Chondrocyte (in vitro differentiated cells): ENCODE measurements around the gene WDR45B. TPM values are rescaled to one million over a fixed set of nuclear protein-coding genes. Genes with fewer than 3 reads are reported as not detected.

Experiments used
- DNase-seq: peaks from one replicate; pipeline ENCODE4 v3.0.0; 2021; ENCODE audit warnings: mixed read lengths, low spot score
- H3K27ac Mint-ChIP-seq: one replicate; pipeline ENCODE4 v1.8.0; 2021; ENCODE audit warnings: mild to moderate bottlenecking, moderate library complexity, mixed read lengths; ENCODE audit not compliant: unreplicated experiment
- H3K27me3 Mint-ChIP-seq: 2 replicates; pipeline ENCODE4 v1.8.0; 2021; ENCODE audit warnings: low read depth, mixed read lengths
- H3K36me3 Mint-ChIP-seq: 2 replicates; pipeline ENCODE4 v1.8.0; 2021; ENCODE audit warnings: low read depth, mixed read lengths
- H3K4me1 Mint-ChIP-seq: 2 replicates; pipeline ENCODE4 v1.8.0; 2021; ENCODE audit warnings: low read depth, mild to moderate bottlenecking, mixed read lengths
- H3K4me3 Mint-ChIP-seq: one replicate; pipeline ENCODE4 v1.8.0; 2021; ENCODE audit warnings: mild to moderate bottlenecking, moderate library complexity, mixed read lengths; ENCODE audit not compliant: unreplicated experiment
- H3K9me3 Mint-ChIP-seq: 2 replicates; pipeline ENCODE4 v1.8.0; 2021; ENCODE audit warnings: low read depth, mixed read lengths
- total RNA-seq: library from RNA; stranded (reverse); gene quantifications from 3 replicates; pipeline ENCODE4 v1.2.1, GENCODE V29; 2021
- TF ChIP-seq, protein P1 (sequence below): fragments of 200-600 bp; sonication (generic); IDR thresholded peaks from 2 replicates; pipeline ENCODE4 v1.5.0; 2021; ENCODE audit warnings: antibody characterized with exemption, mild to moderate bottlenecking, moderate library complexity

Gene WDR45B
- total RNA-seq, 1 donor from 2014 or later, result 67.8 TPM

DNA sequence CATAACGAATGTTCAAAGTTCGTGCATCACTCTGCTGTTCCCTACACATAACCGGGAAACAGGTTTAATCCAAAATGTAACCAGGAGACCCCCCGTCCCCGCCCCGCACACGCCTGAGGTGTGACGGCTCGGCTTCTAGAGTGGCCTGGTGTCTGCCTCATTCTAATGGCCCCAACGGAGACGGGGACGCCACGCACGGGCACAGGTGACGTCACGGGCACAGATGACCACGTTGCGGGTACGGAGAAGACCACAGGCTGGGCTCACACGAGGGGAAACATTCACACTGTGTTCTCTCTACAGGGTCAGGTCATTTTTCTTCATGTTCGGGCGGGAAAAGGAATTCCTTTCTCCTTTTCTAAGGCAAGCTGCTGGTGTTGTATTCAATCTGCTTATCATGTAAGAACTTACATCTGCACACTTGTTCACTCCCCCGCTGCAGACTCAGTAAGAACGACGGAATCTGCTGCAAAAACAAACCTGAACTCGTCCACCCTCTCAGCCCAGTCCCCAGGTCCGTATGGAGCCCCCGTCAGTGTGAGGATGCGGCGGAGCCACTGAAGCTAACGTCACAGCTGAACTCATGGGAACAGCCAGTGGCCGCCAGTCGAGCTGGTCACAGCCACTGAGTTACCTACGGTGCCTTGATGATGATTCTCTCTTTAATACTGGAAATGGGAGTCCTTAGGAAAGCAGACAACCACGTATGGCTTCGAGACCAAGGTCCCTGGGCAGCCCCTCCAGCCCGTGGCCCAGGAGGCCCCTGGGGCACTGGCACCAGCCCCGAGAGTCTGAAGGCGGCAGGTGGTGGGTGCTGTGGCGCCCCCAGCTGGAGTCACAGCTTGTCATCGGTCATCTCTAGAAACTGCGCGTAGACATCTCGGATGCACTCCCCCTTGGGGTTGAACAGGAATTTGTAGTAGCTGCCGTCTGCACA is 32.9 kb downstream of the WDR45B start:
- H3K27me3 Mint-ChIP-seq, result no peaks in the 10 kb centered on the region
- H3K4me3 Mint-ChIP-seq, result no peak overlapping the region
- H3K27ac Mint-ChIP-seq, result no peak overlapping the region
- H3K4me1 Mint-ChIP-seq, result peaks cover 8% of the 10 kb centered on the region
- peaks cover 32% of the 10 kb centered on the region for H3K36me3 Mint-ChIP-seq
- TF ChIP-seq, protein P1, sequence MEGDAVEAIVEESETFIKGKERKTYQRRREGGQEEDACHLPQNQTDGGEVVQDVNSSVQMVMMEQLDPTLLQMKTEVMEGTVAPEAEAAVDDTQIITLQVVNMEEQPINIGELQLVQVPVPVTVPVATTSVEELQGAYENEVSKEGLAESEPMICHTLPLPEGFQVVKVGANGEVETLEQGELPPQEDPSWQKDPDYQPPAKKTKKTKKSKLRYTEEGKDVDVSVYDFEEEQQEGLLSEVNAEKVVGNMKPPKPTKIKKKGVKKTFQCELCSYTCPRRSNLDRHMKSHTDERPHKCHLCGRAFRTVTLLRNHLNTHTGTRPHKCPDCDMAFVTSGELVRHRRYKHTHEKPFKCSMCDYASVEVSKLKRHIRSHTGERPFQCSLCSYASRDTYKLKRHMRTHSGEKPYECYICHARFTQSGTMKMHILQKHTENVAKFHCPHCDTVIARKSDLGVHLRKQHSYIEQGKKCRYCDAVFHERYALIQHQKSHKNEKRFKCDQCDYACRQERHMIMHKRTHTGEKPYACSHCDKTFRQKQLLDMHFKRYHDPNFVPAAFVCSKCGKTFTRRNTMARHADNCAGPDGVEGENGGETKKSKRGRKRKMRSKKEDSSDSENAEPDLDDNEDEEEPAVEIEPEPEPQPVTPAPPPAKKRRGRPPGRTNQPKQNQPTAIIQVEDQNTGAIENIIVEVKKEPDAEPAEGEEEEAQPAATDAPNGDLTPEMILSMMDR, result peak; percentile 45
- no peaks in the 10 kb centered on the region for H3K9me3 Mint-ChIP-seq
- DNase-seq, result no peak

DNA sequence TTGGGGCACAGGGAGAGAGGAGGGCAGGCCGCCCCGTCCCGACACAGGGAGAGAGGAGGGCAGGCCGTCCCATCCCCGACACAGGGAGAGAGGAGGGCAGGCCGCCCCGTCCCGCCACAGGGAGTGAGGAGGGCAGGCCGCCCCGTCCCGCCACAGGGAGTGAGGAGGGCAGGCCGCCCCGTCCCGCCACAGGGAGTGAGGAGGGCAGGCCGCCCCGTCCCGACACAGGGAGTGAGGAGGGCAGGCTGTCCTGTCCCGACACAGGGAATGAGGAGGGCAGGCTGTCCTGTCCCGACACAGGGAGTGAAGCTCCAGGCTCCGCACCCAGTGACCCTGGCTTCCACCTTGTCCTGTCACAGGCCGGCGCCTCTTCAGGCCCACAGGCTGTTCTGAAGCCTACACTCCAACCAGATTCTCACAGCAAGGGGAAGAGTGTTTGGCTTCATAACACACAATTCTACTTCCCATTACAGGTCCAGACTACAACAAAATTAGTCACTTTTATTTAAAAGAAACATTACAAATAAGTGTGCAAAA is 34.1 kb downstream of the WDR45B start:
- H3K27me3 Mint-ChIP-seq, result no peaks in the 10 kb centered on the region
- H3K4me1 Mint-ChIP-seq, result peaks cover 8% of the 10 kb centered on the region
- H3K9me3 Mint-ChIP-seq, result no peaks in the 10 kb centered on the region
- H3K36me3 Mint-ChIP-seq, result peaks cover 33% of the 10 kb centered on the region
- H3K27ac Mint-ChIP-seq, result peak overlapping the region; percentile 72
- TF ChIP-seq, protein P1, result no peak
- DNase-seq, result no peak
- no peak overlapping the region for H3K4me3 Mint-ChIP-seq

DNA sequence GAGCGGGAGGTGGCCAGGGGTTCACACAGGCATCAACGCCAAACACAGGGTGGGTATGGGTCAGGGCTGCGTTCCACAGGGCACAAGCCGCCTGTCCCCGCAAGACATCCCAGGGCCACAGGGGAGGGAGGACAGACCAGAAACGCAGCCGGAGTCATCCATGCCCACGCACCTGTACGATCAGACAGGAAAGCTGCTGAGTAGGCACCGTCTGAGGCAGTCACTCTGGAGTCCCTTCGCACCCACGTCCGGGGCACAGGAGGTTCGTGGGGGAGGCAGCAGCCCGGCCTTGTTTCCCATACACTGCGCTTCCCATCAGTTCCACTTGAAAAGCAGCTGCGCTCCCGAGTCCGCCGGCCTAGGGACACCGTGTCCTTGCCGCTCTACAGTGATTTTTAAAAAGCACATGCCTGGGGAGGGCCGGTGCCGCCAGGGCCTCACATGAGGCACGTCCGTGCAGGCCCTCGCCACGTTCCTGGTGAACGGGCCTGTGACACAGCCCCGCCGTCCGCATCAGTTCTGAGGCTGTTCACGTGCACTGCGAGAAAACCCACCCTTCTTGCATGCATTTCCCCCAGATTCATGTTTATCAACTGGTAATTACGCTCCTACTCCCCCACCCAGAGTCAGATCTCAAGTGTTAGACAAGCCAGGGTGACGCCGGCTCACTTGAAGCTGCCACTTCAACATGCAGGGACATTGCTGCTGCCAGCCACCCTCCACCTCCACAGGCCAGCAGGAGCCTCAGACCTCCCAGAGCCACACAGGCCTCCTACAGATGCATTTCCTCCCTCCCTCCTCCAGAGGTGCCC is 34.8 kb downstream of the WDR45B start:
- Mint-ChIP-seq H3K4me1 (peaks cover 8% of the 10 kb centered on the region), H3K27me3 (no peaks in the 10 kb centered on the region), H3K4me3 (no peak overlapping the region), H3K9me3 (no peaks in the 10 kb centered on the region), H3K27ac (peak overlapping the region; percentile 72), H3K36me3 (peaks cover 27% of the 10 kb centered on the region)
- TF ChIP-seq, protein P1, result no peak
- no peak for DNase-seq

DNA sequence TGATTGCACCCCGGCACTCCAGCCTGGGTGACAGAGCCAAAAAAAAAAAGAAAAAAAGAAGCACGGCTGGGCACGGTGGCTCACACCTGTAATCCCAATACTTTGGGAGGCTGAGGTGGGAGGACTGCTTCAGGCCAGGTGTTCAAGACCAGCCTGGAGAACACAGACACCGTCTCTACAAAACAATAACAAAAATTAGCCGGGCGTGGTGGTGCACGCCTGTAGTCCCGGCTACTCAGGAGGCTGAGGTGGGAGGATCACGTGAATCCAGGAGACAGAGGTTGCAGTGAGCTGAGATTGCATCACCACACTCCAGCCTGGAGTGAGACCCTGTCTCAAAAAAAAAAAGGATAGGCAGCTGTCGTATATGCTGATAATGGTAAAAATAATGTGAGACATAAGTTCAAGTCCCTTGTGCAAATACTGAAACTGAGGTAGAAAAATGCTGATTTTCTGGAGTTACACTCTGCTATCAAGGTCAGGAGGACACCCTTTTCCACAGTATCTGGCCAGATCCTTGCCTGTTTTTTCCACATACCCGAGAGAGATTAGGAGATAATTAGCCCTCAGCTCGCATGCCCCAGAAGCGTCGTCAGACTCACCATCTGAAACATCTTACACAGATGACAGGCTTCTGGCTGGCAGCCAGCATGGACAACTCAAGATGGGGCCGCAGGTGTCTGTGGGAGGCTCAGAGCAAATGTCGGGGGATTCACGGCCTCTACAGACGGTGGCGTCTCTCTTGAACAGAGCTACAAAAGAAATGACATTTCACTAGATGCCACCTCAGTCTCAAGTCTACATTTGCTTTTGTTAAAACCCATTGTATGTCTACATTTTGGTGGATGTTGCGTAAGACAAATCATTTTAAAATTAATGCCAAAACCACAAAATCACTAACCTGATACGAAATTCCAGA is 36.8 kb downstream of the WDR45B start:
- no peak for DNase-seq
- TF ChIP-seq, protein P1, result no peak
- Mint-ChIP-seq H3K27me3 (no peaks in the 10 kb centered on the region), H3K27ac (peak overlapping the region; percentile 53), H3K9me3 (no peaks in the 10 kb centered on the region), H3K36me3 (peaks cover 21% of the 10 kb centered on the region), H3K4me1 (peaks cover 10% of the 10 kb centered on the region), H3K4me3 (no peak overlapping the region)
